Nephron progenitor cell (in vitro differentiated cells): Measurements from ENCODE around the gene ZKSCAN1.
A peak's percentile ranks its signal among the peaks of the same experiment; 100 is the strongest.

Experiments used
- DNase-seq: peaks from one replicate; pipeline ENCODE4 v3.0.0; 2021
- H3K27ac Mint-ChIP-seq: 2 replicates; pipeline ENCODE4 v1.8.0; 2021; ENCODE audit warnings: mild to moderate bottlenecking, moderate library complexity, mixed read lengths
- H3K27me3 Mint-ChIP-seq: 2 replicates; pipeline ENCODE4 v1.8.0; 2021; ENCODE audit warnings: mild to moderate bottlenecking, low read depth, mixed read lengths; ENCODE audit not compliant: poor library complexity
- H3K36me3 Mint-ChIP-seq: 2 replicates; pipeline ENCODE4 v1.8.0; 2021; ENCODE audit warnings: low read depth, mixed read lengths
- H3K4me1 Mint-ChIP-seq: 2 replicates; pipeline ENCODE4 v1.8.0; 2021; ENCODE audit warnings: mixed read lengths
- H3K4me3 Mint-ChIP-seq: 2 replicates; pipeline ENCODE4 v1.8.0; 2021; ENCODE audit warnings: mild to moderate bottlenecking, moderate library complexity, mixed read lengths
- H3K9me3 Mint-ChIP-seq: 2 replicates; pipeline ENCODE4 v1.8.0; 2021; ENCODE audit warnings: mild to moderate bottlenecking, moderate library complexity, mixed read lengths
- TF ChIP-seq, protein P1 (sequence below): fragments of 200-600 bp; sonication (generic); IDR thresholded peaks from 2 replicates; pipeline ENCODE4 v1.5.0; 2021; ENCODE audit warnings: antibody characterized with exemption

ZKSCAN1 gene

DNA sequence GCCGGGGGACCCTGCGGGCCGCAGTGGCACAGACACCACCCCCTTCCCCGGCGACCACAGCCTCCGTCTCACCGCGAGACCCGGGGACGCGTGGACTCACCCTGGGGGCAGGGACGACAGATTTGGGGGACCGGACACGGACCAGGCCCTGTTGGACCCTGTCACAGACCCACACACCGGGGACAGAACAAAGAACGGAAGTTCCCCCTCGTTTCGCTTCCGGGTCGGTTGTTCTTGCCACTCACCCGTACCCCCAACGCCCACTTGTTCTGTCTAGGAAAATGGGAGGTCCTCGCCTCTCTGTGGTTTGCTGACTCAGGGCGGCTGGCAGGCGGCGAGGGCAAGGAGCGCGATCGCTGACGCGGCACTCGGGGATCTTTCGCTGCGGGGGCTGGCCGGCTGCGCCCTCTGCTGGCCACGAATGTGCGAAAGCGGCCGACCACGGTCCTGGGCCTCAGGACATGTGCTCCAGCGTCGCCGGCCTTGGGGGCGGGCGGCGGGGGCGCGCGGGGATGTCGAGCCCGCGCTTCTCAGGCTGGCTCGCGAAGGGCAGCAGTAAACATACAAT, 66.2 kb downstream of the ZKSCAN1 start, which contains the start of gene ZNF3:
ZNF3 (minus strand) TSS at position 189 of the 568 bp plus-strand sequence. CDS start 4,366 bp downstream, outside the sequence.
- TF ChIP-seq, protein P1, sequence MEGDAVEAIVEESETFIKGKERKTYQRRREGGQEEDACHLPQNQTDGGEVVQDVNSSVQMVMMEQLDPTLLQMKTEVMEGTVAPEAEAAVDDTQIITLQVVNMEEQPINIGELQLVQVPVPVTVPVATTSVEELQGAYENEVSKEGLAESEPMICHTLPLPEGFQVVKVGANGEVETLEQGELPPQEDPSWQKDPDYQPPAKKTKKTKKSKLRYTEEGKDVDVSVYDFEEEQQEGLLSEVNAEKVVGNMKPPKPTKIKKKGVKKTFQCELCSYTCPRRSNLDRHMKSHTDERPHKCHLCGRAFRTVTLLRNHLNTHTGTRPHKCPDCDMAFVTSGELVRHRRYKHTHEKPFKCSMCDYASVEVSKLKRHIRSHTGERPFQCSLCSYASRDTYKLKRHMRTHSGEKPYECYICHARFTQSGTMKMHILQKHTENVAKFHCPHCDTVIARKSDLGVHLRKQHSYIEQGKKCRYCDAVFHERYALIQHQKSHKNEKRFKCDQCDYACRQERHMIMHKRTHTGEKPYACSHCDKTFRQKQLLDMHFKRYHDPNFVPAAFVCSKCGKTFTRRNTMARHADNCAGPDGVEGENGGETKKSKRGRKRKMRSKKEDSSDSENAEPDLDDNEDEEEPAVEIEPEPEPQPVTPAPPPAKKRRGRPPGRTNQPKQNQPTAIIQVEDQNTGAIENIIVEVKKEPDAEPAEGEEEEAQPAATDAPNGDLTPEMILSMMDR, result peak; percentile 88
- peak within 1 kb of the TSS; percentile 99 for H3K27ac Mint-ChIP-seq
- H3K9me3 Mint-ChIP-seq, result peaks cover 50% of the 10 kb centered on the region
- peaks cover 51% of the 10 kb centered on the region for H3K36me3 Mint-ChIP-seq
- peaks cover 19% of the 10 kb centered on the region for H3K4me1 Mint-ChIP-seq
- peak; percentile 98 for DNase-seq
- peaks cover 32% of the 10 kb centered on the region for H3K27me3 Mint-ChIP-seq
- peak within 1 kb of the TSS; percentile 99 for H3K4me3 Mint-ChIP-seq

DNA sequence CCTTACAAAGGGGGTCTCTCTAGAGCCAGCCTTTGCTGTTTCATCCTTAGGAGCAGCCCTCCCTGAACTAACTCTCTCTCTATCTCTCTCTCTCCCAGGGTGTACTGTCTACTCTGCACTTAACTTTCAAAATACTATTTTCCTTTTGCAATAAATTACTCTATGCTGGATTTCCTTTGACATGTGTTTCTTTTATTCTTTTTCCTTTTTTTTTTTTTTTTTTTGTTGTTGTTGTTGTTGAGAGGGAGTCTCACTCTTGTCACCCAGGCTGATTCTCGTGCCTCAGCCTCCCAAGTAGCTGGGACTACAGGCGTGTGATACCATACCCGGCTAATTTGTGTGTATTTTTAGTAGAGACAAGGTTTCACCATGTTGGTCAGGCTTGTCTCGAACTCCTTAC, 67.6 kb downstream of the ZKSCAN1 start:
- H3K4me1 Mint-ChIP-seq, result peaks cover 25% of the 10 kb centered on the region
- H3K27me3 Mint-ChIP-seq, result peaks cover 25% of the 10 kb centered on the region
- H3K4me3 Mint-ChIP-seq, result peak overlapping the region; percentile 99
- no peak for DNase-seq
- peak overlapping the region; percentile 56 for H3K27ac Mint-ChIP-seq
- TF ChIP-seq, protein P1, result no peak
- H3K9me3 Mint-ChIP-seq, result peaks cover 36% of the 10 kb centered on the region
- peaks cover 37% of the 10 kb centered on the region for H3K36me3 Mint-ChIP-seq

DNA sequence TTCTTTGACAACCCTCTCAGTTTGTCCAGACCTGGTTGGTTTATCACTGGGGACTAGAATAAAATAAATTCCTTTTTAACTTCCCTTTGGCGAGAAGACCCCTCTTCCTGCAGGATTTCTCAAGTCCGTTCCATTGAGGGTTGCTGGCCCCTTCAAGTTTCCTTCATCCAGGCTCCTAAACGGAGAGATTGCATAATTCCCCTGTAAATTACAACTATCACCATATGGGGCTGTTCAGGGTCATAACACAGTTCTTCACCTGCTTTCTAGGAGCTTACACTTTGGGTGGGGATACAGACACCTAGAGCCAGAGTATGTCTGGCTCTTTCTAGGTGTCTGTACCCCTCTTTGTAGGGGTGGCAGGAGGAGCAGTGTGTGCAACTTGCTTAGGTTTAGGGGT, 70.1 kb downstream of the ZKSCAN1 start:
- H3K9me3 Mint-ChIP-seq, result peaks cover 12% of the 10 kb centered on the region
- H3K27ac Mint-ChIP-seq, result no peak overlapping the region
- H3K4me1 Mint-ChIP-seq, result peaks cover 38% of the 10 kb centered on the region
- DNase-seq, result no peak
- TF ChIP-seq, protein P1, result no peak
- peaks cover 21% of the 10 kb centered on the region for H3K36me3 Mint-ChIP-seq
- no peak overlapping the region for H3K4me3 Mint-ChIP-seq
- peaks cover 25% of the 10 kb centered on the region for H3K27me3 Mint-ChIP-seq

DNA sequence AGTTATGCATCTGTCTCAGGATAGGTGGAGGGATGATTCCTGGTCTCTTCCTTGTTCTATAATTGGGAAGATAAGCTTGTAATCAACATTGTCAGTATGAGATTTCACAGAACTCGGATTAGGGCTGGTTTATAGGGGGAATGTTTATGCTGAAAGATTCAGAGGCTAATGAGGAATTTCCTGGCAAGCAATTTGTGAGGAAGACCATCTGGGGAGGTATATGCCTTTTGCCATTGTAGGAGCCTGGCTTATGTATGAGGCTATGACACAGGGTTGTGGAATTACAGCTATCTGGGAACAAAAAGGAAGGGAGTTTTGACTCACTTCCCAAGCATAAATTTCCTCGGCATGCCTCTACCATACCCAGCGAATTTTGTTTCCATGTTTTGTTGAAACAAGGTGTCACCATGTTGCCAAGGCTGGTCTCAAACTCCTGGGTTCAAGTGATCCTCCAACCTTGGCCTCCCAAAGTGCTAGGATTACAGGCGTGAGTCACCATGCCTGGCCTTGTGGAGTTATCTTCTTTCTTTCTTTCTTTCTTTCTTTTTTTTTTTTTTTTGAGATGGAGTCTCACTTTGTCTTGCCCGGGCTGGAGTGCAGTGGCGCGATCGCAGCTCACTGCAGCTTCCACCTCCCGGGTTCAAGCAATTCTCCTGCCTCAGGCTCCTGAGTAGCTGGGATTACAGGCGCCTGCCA, 71.8 kb downstream of the ZKSCAN1 start:
- TF ChIP-seq, protein P1, result no peak
- DNase-seq, result no peak
- Mint-ChIP-seq H3K36me3 (peaks cover 24% of the 10 kb centered on the region), H3K27ac (no peak overlapping the region), H3K27me3 (peaks cover 22% of the 10 kb centered on the region), H3K4me3 (peak overlapping the region; percentile 56), H3K4me1 (peaks cover 42% of the 10 kb centered on the region), H3K9me3 (no peaks in the 10 kb centered on the region)

DNA sequence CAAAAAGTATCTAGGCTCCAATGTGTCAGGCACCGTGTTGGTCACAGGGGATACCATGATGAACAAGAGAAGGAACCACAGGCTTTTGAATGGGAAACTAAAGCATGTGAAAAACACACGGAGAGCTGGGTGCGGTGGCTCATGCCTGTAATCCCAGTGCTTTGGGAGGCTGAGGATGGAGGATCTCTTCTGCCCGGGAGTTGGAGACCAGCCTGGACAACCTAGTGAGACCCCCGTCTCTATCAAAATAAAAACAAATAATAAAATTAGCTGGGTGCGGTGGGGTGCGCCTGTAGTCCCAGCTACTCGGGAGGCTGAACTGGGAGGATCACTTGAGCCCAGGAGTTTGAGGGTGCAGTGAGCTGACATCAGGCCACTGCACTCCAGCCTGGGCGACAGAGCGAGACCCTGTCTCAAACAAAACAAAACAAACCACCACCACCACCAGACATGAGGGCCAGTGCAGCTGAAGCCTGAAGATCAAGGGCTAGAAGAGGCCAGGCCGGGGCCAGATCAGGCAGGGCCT, 72.8 kb downstream of the ZKSCAN1 start:
- peaks cover 34% of the 10 kb centered on the region for H3K36me3 Mint-ChIP-seq
- peaks cover 19% of the 10 kb centered on the region for H3K27me3 Mint-ChIP-seq
- no peak for DNase-seq
- H3K27ac Mint-ChIP-seq, result peak overlapping the region; percentile 97
- TF ChIP-seq, protein P1, result no peak
- no peaks in the 10 kb centered on the region for H3K9me3 Mint-ChIP-seq
- peak overlapping the region; percentile 94 for H3K4me3 Mint-ChIP-seq
- peaks cover 35% of the 10 kb centered on the region for H3K4me1 Mint-ChIP-seq
